MG63 (cell line): ENCODE data around the gene PLXNA2. TPM values are rescaled to one million over a fixed set of nuclear protein-coding genes. Genes with fewer than 3 reads are reported as not detected.

Experiments used
- DNase-seq: peaks from one replicate; pipeline ENCODE4 v3.0.0-alpha.2; 2020
- H3K27me3 ChIP-seq: fragments of 250-450 bp; sonication (Bioruptor Pico); 2 replicates; pipeline ENCODE4 v1.5.1; 2020; ENCODE audit warnings: mild to moderate bottlenecking, moderate library complexity
- H3K36me3 ChIP-seq: fragments of 250-450 bp; sonication (Bioruptor Pico); 2 replicates; pipeline ENCODE4 v1.5.1; 2020; ENCODE audit warnings: mild to moderate bottlenecking, moderate library complexity
- H3K4me3 ChIP-seq: fragments of 250-450 bp; sonication (Bioruptor Pico); 2 replicates; pipeline ENCODE4 v1.5.1; 2020; ENCODE audit warnings: mild to moderate bottlenecking, moderate library complexity
- H3K9me3 ChIP-seq: fragments of 250-450 bp; sonication (Bioruptor Pico); 2 replicates; pipeline ENCODE4 v1.5.1; 2020; ENCODE audit warnings: mild to moderate bottlenecking, moderate library complexity
- total RNA-seq: library from RNA; depleted of rRNA; stranded (reverse); fragments of >200 nt; shearing (Covaris generic); gene quantifications from 2 replicates; pipeline ENCODE4 v1.2.3, GENCODE V29; 2014; ENCODE audit warnings: low replicate concordance

PLXNA2 gene
- total RNA-seq, 1 experiment from 2014 or later: 0.56 TPM

DNA sequence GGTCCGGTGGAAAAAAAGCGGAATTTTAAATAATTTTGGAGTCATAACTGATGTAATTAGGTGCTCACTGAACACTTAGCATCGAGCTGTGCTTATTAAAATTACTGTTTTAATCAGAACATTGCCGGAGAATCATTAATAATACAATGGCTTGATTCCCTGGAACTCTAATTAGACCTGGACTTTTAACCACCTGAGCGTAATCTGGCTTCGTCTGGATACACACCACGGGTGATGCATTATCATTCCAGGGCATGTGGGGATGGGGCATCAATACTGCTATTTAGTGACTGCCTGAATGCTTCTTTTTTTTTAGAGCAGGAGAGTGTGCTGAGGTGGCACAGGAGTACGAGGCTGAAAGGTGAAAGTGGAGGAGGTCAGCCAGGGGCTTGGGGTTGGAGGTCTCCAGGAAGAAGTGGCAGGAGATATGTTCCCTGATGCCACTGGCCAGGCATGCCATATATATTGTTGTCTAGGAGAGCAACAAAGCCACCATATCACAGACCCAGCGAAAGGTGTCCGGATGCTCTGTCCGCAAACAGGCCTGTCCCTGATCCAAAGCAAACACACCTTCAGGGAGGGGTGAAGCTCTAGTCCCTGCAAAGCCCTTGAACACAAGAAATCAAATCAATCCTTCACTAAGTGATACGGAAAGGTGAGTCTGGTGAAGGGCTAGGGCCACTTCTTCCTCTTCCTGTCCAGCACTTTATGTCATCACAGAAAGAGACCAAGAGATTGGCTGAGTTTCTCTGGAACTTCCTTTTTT is 125.2 kb downstream of the PLXNA2 start:
- Histone ChIP-seq H3K36me3 (no peaks in the 10 kb centered on the region), H3K4me3 (no peak overlapping the region), H3K9me3 (no peaks in the 10 kb centered on the region), H3K27me3 (no peaks in the 10 kb centered on the region)
- DNase-seq: no peak

DNA sequence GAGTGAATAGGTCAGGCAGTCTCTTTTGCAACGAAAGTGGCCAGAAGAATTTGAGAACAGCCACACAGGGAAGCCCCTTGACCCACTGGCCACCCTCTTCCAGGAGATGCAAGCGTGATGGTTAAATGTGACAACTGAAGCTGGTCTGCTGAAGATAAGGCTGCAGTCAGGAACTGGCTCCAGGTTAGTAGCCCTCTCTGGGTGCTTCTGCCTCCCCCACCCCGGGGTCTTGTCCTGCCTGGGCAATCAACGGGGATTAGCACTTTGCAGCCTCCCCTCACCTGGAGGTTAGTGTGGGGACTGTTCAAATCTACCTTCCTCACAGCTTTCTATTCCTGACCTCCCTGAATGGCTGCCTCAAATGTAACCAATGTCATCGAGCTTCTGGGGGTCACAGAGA is 125.9 kb downstream of the PLXNA2 start:
- no peaks in the 10 kb centered on the region for H3K27me3 ChIP-seq
- no peak overlapping the region for H3K4me3 ChIP-seq
- no peak for DNase-seq
- H3K9me3 ChIP-seq: no peaks in the 10 kb centered on the region
- H3K36me3 ChIP-seq: no peaks in the 10 kb centered on the region

GRCh38 chr1:208117826-208118225 is 126.4 kb downstream of the PLXNA2 start:
- no peak for DNase-seq
- Histone ChIP-seq H3K27me3 (no peaks in the 10 kb centered on the region), H3K4me3 (no peak overlapping the region), H3K9me3 (no peaks in the 10 kb centered on the region), H3K36me3 (no peaks in the 10 kb centered on the region)

DNA sequence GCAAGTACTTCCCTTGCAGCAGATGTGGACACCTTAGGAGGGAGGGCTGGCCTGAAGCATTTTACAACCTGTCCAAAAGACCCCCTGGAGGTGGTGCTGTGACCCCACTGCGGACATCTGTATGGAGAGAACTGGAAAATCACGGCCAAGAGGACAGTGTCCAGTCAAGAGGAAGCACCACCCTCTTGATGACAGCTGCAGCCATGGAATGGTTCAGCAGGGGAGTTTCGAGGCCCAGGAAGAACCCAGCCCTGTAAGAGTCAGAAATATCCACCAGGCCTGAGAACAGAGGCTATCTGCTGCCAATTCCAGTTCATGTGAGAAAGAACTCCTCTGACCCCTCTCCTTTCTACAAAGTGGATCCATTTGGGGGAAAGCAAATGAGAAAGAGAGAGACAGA is 126.8 kb downstream of the PLXNA2 start:
- H3K4me3 ChIP-seq: no peak overlapping the region
- no peak for DNase-seq
- no peaks in the 10 kb centered on the region for H3K9me3 ChIP-seq
- no peaks in the 10 kb centered on the region for H3K36me3 ChIP-seq
- no peaks in the 10 kb centered on the region for H3K27me3 ChIP-seq

DNA sequence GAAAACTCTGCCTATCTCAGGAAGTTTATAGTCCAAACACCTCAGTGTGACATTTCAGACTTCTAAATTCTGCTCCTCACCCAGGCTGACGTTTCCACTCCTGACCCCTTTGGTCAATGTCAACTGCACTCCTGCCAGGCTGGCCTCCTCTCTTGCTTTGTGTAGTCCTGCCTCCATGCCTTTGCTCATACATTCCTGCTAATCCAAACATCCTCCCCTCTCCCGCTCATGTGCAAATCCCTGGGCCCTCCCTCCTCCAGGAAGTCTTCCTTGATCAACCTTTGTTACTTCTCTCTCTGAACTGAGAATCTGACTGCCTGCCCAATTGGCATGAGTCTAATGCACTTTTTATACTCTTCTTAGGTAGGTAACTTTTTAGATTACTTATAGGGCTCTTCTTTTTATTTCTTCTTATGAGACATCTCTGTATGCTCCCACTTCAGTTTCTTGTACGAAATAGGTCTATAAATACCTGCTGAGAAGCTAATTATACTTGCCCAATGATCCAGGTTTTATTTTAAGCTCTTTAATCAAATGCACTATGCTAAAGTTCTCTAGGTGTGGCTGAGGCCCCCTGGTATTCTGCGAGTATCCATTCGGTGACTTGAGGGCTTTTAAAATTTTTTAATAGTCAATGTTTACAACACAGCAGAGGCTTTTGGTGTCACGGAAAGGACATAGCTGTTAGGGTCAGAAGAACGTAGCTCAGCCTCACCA is 128.1 kb downstream of the PLXNA2 start:
- no peaks in the 10 kb centered on the region for H3K9me3 ChIP-seq
- no peak for DNase-seq
- H3K36me3 ChIP-seq: no peaks in the 10 kb centered on the region
- H3K4me3 ChIP-seq: no peak overlapping the region
- H3K27me3 ChIP-seq: no peaks in the 10 kb centered on the region

DNA sequence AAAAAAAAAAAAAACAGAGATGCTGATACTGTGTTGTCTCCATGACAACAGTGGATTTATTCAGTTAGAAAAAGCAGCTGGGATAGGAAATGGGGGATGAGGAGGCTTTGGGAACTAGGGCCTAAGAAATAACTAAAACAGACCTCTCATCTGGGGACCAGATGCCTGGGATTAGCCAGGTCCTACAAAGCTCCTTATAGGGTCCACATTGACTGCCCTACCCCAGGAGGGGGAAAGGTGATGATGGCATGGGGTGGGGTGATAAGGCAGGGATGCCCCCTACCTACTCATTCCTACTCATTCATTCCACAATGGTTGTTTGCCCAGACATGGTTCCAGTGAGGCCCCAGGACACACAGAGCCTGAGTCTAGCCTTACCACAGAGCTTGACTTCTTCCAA is 131.2 kb downstream of the PLXNA2 start:
- DNase-seq: no peak
- Histone ChIP-seq H3K4me3 (no peak overlapping the region), H3K27me3 (no peaks in the 10 kb centered on the region), H3K36me3 (no peaks in the 10 kb centered on the region), H3K9me3 (no peaks in the 10 kb centered on the region)

DNA sequence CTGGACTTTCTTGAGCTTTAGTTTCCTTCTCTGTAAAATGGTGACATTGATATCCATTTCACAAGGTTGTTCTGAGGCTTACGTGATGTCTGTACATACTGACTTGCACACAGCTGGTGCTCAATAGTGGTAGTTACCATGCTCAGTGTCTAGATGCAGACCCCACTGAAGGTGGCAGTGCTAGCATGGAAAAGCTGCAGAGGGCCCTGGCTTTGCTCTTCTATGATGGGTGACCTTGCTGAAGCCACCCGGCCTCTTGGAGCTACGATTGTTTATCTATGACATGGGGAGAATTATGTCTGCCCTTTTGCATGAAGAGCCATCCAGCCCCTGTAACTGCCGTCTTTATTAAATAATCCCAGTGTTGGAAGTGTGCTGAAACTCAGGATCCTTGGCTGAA is 131.8 kb downstream of the PLXNA2 start:
- Histone ChIP-seq H3K4me3 (no peak overlapping the region), H3K36me3 (no peaks in the 10 kb centered on the region), H3K27me3 (no peaks in the 10 kb centered on the region), H3K9me3 (no peaks in the 10 kb centered on the region)
- DNase-seq: no peak

GRCh38 chr1:208111646-208112190 is 132.5 kb downstream of the PLXNA2 start:
- no peak overlapping the region for H3K4me3 ChIP-seq
- H3K36me3 ChIP-seq: no peaks in the 10 kb centered on the region
- DNase-seq: no peak
- H3K27me3 ChIP-seq: no peaks in the 10 kb centered on the region
- H3K9me3 ChIP-seq: no peaks in the 10 kb centered on the region

- H3K36me3 ChIP-seq: no peaks in the 10 kb centered on the region
- DNase-seq: no peak
- no peaks in the 10 kb centered on the region for H3K9me3 ChIP-seq
- no peak overlapping the region for H3K4me3 ChIP-seq
- no peaks in the 10 kb centered on the region for H3K27me3 ChIP-seq
Observed at GRCh38 chr1:208110296-208110695, 133.9 kb downstream of the PLXNA2 start.

DNA sequence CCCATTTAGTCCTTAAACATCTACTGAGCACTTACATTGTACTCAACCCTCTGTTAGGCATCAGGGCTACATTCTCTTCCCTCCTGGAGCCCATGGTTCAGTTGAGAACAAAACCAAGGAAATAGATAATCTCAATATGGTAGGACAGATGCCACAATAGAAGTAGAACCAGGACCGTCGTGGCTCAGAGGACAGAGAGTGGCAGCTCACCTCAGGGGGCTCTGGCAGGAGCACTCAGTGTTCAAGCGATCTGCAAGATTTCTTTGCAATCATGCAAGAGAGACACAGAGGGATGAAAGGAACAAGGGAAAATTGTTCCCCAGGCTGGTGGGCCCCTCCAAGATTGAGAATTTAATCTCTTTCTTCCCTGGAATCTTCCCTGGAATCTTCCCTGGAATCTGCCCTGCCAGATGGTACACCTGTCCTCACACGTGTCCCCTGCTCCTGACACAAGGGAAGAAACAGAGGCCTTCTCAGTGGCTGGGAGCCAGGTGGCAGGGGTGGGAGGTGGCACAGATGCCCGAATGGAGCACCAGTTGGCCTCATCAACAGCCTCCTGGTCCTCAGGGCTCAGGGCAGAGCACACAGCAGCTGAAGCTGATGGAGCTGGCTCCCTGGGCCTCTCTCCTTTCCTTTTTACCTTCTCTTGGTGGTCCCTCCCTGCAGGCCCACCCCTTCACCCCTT is 135.4 kb downstream of the PLXNA2 start:
- DNase-seq: no peak
- no peaks in the 10 kb centered on the region for H3K9me3 ChIP-seq
- no peaks in the 10 kb centered on the region for H3K36me3 ChIP-seq
- no peaks in the 10 kb centered on the region for H3K27me3 ChIP-seq
- no peak overlapping the region for H3K4me3 ChIP-seq

- Histone ChIP-seq H3K4me3 (no peak overlapping the region), H3K9me3 (no peaks in the 10 kb centered on the region), H3K36me3 (no peaks in the 10 kb centered on the region), H3K27me3 (no peaks in the 10 kb centered on the region)
- DNase-seq: peak; percentile 82
Observed at GRCh38 chr1:208108213-208108608, 136.0 kb downstream of the PLXNA2 start.

DNA sequence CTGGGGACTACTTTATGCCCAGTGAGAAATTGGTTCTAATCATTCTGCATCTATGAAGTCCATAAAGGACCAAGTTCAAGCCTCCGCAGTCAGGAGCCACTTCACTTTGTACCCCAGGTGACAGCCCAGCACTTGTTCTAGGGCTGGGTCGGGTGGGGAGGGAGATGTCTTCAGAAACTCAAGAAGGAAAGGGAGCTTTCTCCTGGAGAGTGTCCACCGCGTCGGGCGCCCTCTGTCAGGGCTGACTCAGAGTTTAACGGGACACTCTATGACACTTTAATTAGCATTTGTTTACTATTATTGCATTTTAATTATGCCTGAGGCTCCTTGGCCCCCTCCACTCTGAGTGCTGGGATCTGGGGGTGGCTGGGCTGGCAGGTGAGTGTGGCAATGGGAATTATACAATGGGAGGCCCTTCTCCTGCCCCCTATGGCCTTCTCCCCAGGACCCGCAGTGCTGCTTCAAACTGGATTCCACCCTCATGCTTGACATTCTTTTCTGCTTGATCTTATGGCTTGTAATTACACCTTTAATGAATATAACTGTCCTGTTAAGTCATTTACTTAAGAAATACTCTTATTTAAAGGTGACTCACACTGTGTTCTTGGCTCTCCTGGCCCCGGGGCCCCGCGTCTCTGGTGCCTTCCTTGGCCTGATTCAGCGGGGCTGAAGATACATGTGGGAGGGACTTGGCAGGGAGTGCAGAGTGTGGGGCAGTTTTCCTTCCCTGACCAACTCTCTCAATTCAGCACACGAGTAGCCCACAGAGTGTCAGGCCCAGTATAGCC is 136.6 kb downstream of the PLXNA2 start:
- Histone ChIP-seq H3K27me3 (no peaks in the 10 kb centered on the region), H3K4me3 (no peak overlapping the region)
- peak; percentile 98 for DNase-seq

GRCh38 chr1:208106218-208106617 is 138.0 kb downstream of the PLXNA2 start:
- DNase-seq: no peak
- no peaks in the 10 kb centered on the region for H3K27me3 ChIP-seq
- no peak overlapping the region for H3K4me3 ChIP-seq
- no peaks in the 10 kb centered on the region for H3K36me3 ChIP-seq
- no peaks in the 10 kb centered on the region for H3K9me3 ChIP-seq

More for the DNA sequence above, 136.6 kb downstream of the PLXNA2 start:
- no peaks in the 10 kb centered on the region for H3K36me3 ChIP-seq
- no peaks in the 10 kb centered on the region for H3K9me3 ChIP-seq

DNA sequence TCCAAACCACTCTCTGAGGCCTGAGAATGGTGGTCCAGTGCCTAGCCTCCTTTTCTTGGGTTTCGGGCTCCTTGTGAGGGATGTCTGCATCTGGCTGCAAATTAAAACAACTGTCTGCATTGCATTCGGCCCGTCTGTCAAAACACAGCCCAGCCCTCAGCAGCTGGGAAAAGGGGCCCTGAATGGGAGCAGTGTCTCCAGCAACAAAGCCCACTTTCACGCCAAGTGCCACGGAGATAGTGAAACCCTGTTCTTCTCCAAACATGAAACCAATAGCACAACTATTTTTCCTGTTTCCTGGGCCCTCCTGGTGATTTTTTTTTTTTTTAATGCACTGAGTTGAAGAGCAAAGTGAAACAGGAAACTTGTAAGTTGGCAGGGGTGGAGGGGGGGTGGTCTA is 138.4 kb downstream of the PLXNA2 start:
- no peaks in the 10 kb centered on the region for H3K27me3 ChIP-seq
- H3K4me3 ChIP-seq: no peak overlapping the region
- H3K36me3 ChIP-seq: no peaks in the 10 kb centered on the region
- DNase-seq: no peak
- H3K9me3 ChIP-seq: no peaks in the 10 kb centered on the region

- H3K4me3 ChIP-seq: no peak overlapping the region
- H3K27me3 ChIP-seq: no peaks in the 10 kb centered on the region
- no peaks in the 10 kb centered on the region for H3K36me3 ChIP-seq
- DNase-seq: no peak
- no peaks in the 10 kb centered on the region for H3K9me3 ChIP-seq
Observed at GRCh38 chr1:208103597-208104513, 140.3 kb downstream of the PLXNA2 start.
